Tibial artery (tissue), 4 donors: ENCODE results near the gene CCDC73.
"Not testable (repeated sequence)": the region's sequence is repeated elsewhere in the genome, so short reads cannot be mapped to it uniquely, and the experiment has no call there.

Experiments
- DNase-seq, 2 donors: peaks; one replicate each; pipeline ENCODE4 v3.0.0-alpha.2; 2019
- H3K27ac ChIP-seq, 2 donors: fragments of 200-600 bp; sonication (generic) in 1 of 2; 1 replicate in 1 of 2; 2 replicates in 1 of 2; pipeline ENCODE4 v1.5.1; 2018 to 2019; ENCODE audit warnings: mild to moderate bottlenecking in 1 of 2
- H3K27me3 ChIP-seq, 2 donors: fragments of 200-600 bp; sonication (generic) in 1 of 2; one replicate each; pipeline versions ENCODE4 v1.5.1 to v1.6.0; 2016 to 2019
- H3K36me3 ChIP-seq, 3 donors: fragments of 200-600 bp; sonication (generic) in 2 of 3; one replicate each; pipeline ENCODE4 v1.5.1; 2016 to 2019; ENCODE audit warnings: mild to moderate bottlenecking in 2 of 3
- H3K4me1 ChIP-seq, 4 donors: fragments of 200-600 bp; sonication (generic) in 2 of 4; 1 replicate in 3 of 4; 2 replicates in 1 of 4; pipeline ENCODE4 v1.5.1; 2016 to 2019
- H3K4me3 ChIP-seq, 2 donors: fragments of 200-600 bp; sonication (generic) in 1 of 2; 1 replicate in 1 of 2; 2 replicates in 1 of 2; pipeline ENCODE4 v1.5.1; 2018 to 2019; ENCODE audit warnings: mild to moderate bottlenecking in 2 of 2
- H3K9me3 ChIP-seq, 3 donors: fragments of 200-600 bp; sonication (generic) in 1 of 3; one replicate each; pipeline ENCODE4 v1.5.1; 2016 to 2019
- intact Hi-C: fragments of 100-400 bp; cut with DNase I; formaldehyde crosslinking; loops from one replicate; pipeline ENCODE4 v1.15.0; 2023; ENCODE audit warnings: low total_unique reads
- TF ChIP-seq, protein P1 (sequence below), 2 experiments: fragments of 200-600 bp in 1 of 2; fragments of 450-650 bp in 1 of 2; IDR thresholded peaks; one replicate each; pipeline ENCODE4 v1.5.1; 2017 to 2019; ENCODE audit warnings: antibody characterized with exemption in 2 of 2, mild to moderate bottlenecking in 1 of 2, moderate library complexity in 1 of 2

Gene CCDC73

DNA sequence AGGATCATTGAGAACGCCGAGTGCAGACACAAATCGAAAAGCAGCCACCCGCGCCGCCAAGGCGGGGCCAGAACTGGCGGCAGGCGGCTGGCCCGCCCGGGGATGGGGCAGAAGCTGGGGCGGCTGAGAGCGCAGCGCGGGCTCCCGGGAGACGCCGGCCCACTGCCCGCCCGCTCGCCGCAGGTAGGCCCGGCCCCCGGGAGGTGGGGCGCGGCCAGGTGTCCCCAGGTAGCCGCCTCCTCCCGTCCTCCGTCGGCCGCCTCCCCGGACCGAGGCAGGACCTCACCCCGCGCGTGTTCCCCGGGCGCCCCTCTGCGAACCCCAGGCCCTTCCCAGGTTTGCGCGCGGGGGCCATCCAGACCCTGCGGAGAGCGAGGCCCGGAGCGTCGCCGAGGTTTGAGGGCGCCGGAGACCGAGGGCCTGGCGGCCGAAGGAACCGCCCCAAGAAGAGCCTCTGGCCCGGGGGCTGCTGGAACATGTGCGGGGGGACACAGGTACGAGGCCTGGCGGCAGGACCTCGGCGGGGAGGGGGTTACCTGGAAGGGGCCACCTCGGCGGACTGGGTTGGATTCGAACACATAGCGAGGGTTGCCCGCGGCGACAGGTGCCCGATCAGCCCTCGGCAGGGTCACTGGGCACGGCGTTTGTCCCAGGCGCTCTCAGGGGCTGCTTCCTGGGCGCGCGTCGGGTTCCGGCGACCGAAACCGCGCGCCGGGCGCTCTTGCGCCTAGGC, 35.4 kb upstream of the CCDC73 start, which contains the start of gene PRRG4:
Gene PRRG4 (plus strand): TSS at position 248 of the 733 bp plus-strand sequence. CDS start 603 bp downstream, outside the sequence.
- H3K4me3 ChIP-seq: peak within 1 kb of the TSS; percentile 48 to 53
- no peaks in the 10 kb centered on the region for H3K36me3 ChIP-seq
- intact Hi-C loops: no loop called here
- H3K4me1 ChIP-seq: peaks cover 0 to 11% (median 9%) of the 10 kb centered on the region in 4 donors
- DNase-seq: peak; percentile 47 to 74
- H3K27me3 ChIP-seq: peaks cover 0 to 13% of the 10 kb centered on the region in 2 donors
- H3K27ac ChIP-seq: peak within 1 kb of the TSS in 1 of 2 donors; percentile 27
- no peaks in the 10 kb centered on the region for H3K9me3 ChIP-seq
- TF ChIP-seq, protein P1, sequence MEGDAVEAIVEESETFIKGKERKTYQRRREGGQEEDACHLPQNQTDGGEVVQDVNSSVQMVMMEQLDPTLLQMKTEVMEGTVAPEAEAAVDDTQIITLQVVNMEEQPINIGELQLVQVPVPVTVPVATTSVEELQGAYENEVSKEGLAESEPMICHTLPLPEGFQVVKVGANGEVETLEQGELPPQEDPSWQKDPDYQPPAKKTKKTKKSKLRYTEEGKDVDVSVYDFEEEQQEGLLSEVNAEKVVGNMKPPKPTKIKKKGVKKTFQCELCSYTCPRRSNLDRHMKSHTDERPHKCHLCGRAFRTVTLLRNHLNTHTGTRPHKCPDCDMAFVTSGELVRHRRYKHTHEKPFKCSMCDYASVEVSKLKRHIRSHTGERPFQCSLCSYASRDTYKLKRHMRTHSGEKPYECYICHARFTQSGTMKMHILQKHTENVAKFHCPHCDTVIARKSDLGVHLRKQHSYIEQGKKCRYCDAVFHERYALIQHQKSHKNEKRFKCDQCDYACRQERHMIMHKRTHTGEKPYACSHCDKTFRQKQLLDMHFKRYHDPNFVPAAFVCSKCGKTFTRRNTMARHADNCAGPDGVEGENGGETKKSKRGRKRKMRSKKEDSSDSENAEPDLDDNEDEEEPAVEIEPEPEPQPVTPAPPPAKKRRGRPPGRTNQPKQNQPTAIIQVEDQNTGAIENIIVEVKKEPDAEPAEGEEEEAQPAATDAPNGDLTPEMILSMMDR (IDR thresholded peaks at IDR 0.05): no peak

- TF ChIP-seq, protein P1 (IDR thresholded peaks at IDR 0.05): no peak
- intact Hi-C loops: no loop called here
- no peak for DNase-seq
Observed at GRCh38 chr11:32829157-32829679, 34.8 kb upstream of the CCDC73 start.

GRCh38 chr11:32827276-32827675, 32.8 kb upstream of the CCDC73 start:
- no peaks in the 10 kb centered on the region for H3K9me3 ChIP-seq
- H3K27me3 ChIP-seq: peaks cover 0 to 13% of the 10 kb centered on the region in 2 donors
- no peak overlapping the region for H3K4me3 ChIP-seq
- peaks cover 0 to 11% (median 9%) of the 10 kb centered on the region in 4 donors for H3K4me1 ChIP-seq
- H3K36me3 ChIP-seq: no peaks in the 10 kb centered on the region
- H3K27ac ChIP-seq: no peak overlapping the region
- TF ChIP-seq, protein P1 (IDR thresholded peaks at IDR 0.05): no peak
- no peak for DNase-seq
- intact Hi-C loops: no loop called here

More at GRCh38 chr11:32829157-32829679, 34.8 kb upstream of the CCDC73 start:
- peaks cover 0 to 13% of the 10 kb centered on the region in 2 donors for H3K27me3 ChIP-seq
- H3K9me3 ChIP-seq: no peaks in the 10 kb centered on the region
- H3K36me3 ChIP-seq: no peaks in the 10 kb centered on the region
- peaks cover 0 to 11% (median 9%) of the 10 kb centered on the region in 4 donors for H3K4me1 ChIP-seq
- peak overlapping the region; percentile 48 to 53 for H3K4me3 ChIP-seq
- H3K27ac ChIP-seq: no peak overlapping the region

- TF ChIP-seq, protein P1 (IDR thresholded peaks at IDR 0.05): no peak
- no peak for DNase-seq
- Histone ChIP-seq H3K4me1 (peaks cover 0 to 11% (median 9%) of the 10 kb centered on the region in 4 donors), H3K9me3 (no peaks in the 10 kb centered on the region), H3K4me3 (no peak overlapping the region), H3K36me3 (no peaks in the 10 kb centered on the region), H3K27me3 (peaks cover 0 to 13% of the 10 kb centered on the region in 2 donors), H3K27ac (no peak overlapping the region)
- intact Hi-C loops: no loop called here
Observed at GRCh38 chr11:32826113-32826512, 31.7 kb upstream of the CCDC73 start.

- H3K36me3 ChIP-seq, intact Hi-C loops, H3K9me3 ChIP-seq, DNase-seq, H3K27me3 ChIP-seq, H3K27ac ChIP-seq, H3K4me1 ChIP-seq, H3K4me3 ChIP-seq: not testable (repeated sequence)
Observed at GRCh38 chr11:32823617-32824016, 29.2 kb upstream of the CCDC73 start.

GRCh38 chr11:32821917-32822560, 27.6 kb upstream of the CCDC73 start:
- TF ChIP-seq, protein P1 (IDR thresholded peaks at IDR 0.05): no peak
- H3K9me3 ChIP-seq: no peaks in the 10 kb centered on the region
- H3K36me3 ChIP-seq: no peaks in the 10 kb centered on the region
- H3K4me3 ChIP-seq: no peak overlapping the region
- no peak for DNase-seq
- no peaks in the 10 kb centered on the region for H3K4me1 ChIP-seq
- intact Hi-C loops: no loop called here
- no peaks in the 10 kb centered on the region for H3K27me3 ChIP-seq
- H3K27ac ChIP-seq: no peak overlapping the region
